ENCODE measurements around the gene METTL18.

DNA sequence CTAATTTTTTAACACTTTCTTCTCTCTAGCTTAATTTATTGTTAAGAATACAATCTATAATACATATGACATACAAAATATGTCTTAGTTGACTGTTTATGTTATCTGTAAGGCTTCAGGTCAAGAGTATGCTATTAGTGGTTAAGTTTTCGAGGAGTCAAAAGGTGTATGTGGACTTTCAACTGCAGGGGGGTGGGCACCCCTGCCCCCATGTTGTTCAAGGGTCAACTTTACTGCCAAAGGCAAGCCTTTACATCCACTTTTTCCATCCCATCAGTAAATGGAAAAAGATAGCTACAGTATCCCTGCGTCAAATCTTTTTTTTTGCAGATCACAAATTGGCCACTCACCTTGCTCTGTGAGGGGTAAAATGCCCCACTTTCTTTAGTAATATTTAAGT is 6.3 kb downstream of the METTL18 start:
- TF ChIP-seq, protein P1, sequence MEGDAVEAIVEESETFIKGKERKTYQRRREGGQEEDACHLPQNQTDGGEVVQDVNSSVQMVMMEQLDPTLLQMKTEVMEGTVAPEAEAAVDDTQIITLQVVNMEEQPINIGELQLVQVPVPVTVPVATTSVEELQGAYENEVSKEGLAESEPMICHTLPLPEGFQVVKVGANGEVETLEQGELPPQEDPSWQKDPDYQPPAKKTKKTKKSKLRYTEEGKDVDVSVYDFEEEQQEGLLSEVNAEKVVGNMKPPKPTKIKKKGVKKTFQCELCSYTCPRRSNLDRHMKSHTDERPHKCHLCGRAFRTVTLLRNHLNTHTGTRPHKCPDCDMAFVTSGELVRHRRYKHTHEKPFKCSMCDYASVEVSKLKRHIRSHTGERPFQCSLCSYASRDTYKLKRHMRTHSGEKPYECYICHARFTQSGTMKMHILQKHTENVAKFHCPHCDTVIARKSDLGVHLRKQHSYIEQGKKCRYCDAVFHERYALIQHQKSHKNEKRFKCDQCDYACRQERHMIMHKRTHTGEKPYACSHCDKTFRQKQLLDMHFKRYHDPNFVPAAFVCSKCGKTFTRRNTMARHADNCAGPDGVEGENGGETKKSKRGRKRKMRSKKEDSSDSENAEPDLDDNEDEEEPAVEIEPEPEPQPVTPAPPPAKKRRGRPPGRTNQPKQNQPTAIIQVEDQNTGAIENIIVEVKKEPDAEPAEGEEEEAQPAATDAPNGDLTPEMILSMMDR (IDR thresholded peaks at IDR 0.05), result no peak
- TF ChIP-seq POLR2A (IDR thresholded peaks at IDR 0.05), result no peak

Data from prostate gland (tissue), 2 donors.